IMR-90 (cell line): ENCODE data around the gene FAM124A. TPM values are rescaled to one million over a fixed set of nuclear protein-coding genes. Genes with fewer than 3 reads are reported as not detected.

Source experiments
- ATAC-seq: fragments of 200-7000 bp; cut with Tn5 transposase; 2 replicates; pipeline ENCODE4 v1.9.1; 2020; ENCODE audit warnings: low read depth, mild to moderate bottlenecking, moderate library complexity
- BruUV-seq: library from RNA; stranded (reverse); fragments of 400-500 nt; replicated peaks from 2 replicates; lab custom pipeline; 2021; lab: Mats Ljungman, UMichigan
- CTCF ChIA-PET: fragments of 300-600 bp; formaldehyde crosslinking; extraction: SDS; loops from one replicate; lab custom pipeline; 2021; ENCODE audit warnings: antibody characterized with exemption; lab: Yijun Ruan, JAX
- POLR2A ChIA-PET: fragments of 300-600 bp; sonication (Branson Sonifier 250); formaldehyde crosslinking; loops from one replicate; lab custom pipeline; 2022; ENCODE audit warnings: antibody characterized with exemption; ENCODE audit not compliant: unreplicated experiment; lab: Charles Lee
- DNase-seq: peaks from one replicate; pipeline ENCODE4 v3.0.0; 2013
- H2AFZ ChIP-seq: replicated peaks from 2 replicates; pipeline ENCODE3; 2013; ENCODE audit warnings: low read length, mild to moderate bottlenecking; ENCODE audit not compliant: poor library complexity
- H2AK5ac ChIP-seq: 2 replicates; pipeline ENCODE4 v1.6.1; 2013; ENCODE audit warnings: low read depth, low read length, inconsistent platforms
- H2AK9ac ChIP-seq: replicated peaks from 2 replicates; pipeline ENCODE3; 2013; ENCODE audit warnings: mild to moderate bottlenecking, low read depth, low read length, moderate library complexity; ENCODE audit not compliant: poor library complexity
- H2BK120ac ChIP-seq: 2 replicates; pipeline ENCODE4 v1.6.1; 2013; ENCODE audit warnings: low read depth, low read length, inconsistent platforms
- H2BK15ac ChIP-seq: 3 replicates; pipeline ENCODE4 v1.6.1; 2013; ENCODE audit warnings: low read depth, low read length, inconsistent platforms
- H2BK20ac ChIP-seq: 2 replicates; pipeline ENCODE4 v1.6.1; 2013; ENCODE audit warnings: low read depth, mild to moderate bottlenecking, inconsistent platforms, low read length, moderate library complexity
- H2BK5ac ChIP-seq: 2 replicates; pipeline ENCODE4 v1.6.1; 2013; ENCODE audit warnings: mild to moderate bottlenecking, low read depth, low read length, inconsistent platforms; ENCODE audit not compliant: poor library complexity, severe bottlenecking
- H3K14ac ChIP-seq: replicated peaks from 2 replicates; pipeline ENCODE4 v1.6.1; 2013; ENCODE audit warnings: low read depth, low read length, inconsistent platforms
- H3K18ac ChIP-seq: 2 replicates; pipeline ENCODE4 v1.6.1; 2013; ENCODE audit warnings: low read depth, low read length, control low read depth
- H3K23ac ChIP-seq: 2 replicates; pipeline ENCODE4 v1.6.1; 2013; ENCODE audit warnings: low read depth, low read length, inconsistent platforms
- H3K27ac ChIP-seq: 2 replicates; pipeline ENCODE4 v1.5.1; 2013; ENCODE audit warnings: mild to moderate bottlenecking, control low read depth, low read length; ENCODE audit not compliant: insufficient read depth
- H3K27me3 ChIP-seq: 2 replicates; pipeline ENCODE4 v1.6.1; 2013; ENCODE audit warnings: low read length; ENCODE audit not compliant: control insufficient read depth, insufficient read depth
- H3K36me3 ChIP-seq: 2 replicates; pipeline ENCODE4 v1.6.1; 2013; ENCODE audit warnings: low read length, mixed read lengths; ENCODE audit not compliant: control insufficient read depth, insufficient read depth
- H3K4ac ChIP-seq: 2 replicates; pipeline ENCODE4 v1.6.1; 2013; ENCODE audit warnings: low read depth, low read length, inconsistent platforms
- H3K4me1 ChIP-seq: 2 replicates; pipeline ENCODE4 v1.6.1; 2013; ENCODE audit warnings: low read length, mixed read lengths; ENCODE audit not compliant: control insufficient read depth, insufficient read depth
- H3K4me2 ChIP-seq: 2 replicates; pipeline ENCODE4 v1.6.1; 2013; ENCODE audit warnings: low read depth, mild to moderate bottlenecking, control low read depth, low read length, moderate library complexity
- H3K4me3 ChIP-seq: 2 replicates; pipeline ENCODE4 v1.5.1; 2013; ENCODE audit warnings: low read depth, mild to moderate bottlenecking, control low read depth, low read length, moderate library complexity; ENCODE audit not compliant: insufficient read depth
- H3K56ac ChIP-seq: 2 replicates; pipeline ENCODE4 v1.6.1; 2013; ENCODE audit warnings: low read length, inconsistent platforms; ENCODE audit not compliant: insufficient read depth; ENCODE audit errors: extremely low read depth
- H3K79me1 ChIP-seq, 2 experiments: 2 replicates each; pipeline ENCODE4 v1.6.1; 2013; ENCODE audit warnings: low read length in 2 of 2, inconsistent platforms in 1 of 2, low read depth in 1 of 2
- H3K9ac ChIP-seq: 2 replicates; pipeline ENCODE4 v1.6.1; 2013; ENCODE audit warnings: low read depth, low read length, control low read depth
- H3K9me1 ChIP-seq: 2 replicates; pipeline ENCODE4 v1.6.1; 2013; ENCODE audit warnings: low read length, inconsistent platforms; ENCODE audit not compliant: insufficient read depth
- H3K9me3 ChIP-seq: 2 replicates; pipeline ENCODE4 v1.6.1; 2013; ENCODE audit warnings: low read length; ENCODE audit not compliant: control insufficient read depth, insufficient read depth
- H4K20me1 ChIP-seq: 2 replicates; pipeline ENCODE4 v1.6.1; 2013; ENCODE audit warnings: low read length, inconsistent platforms; ENCODE audit not compliant: insufficient read depth
- H4K5ac ChIP-seq: 2 replicates; pipeline ENCODE4 v1.6.1; 2013; ENCODE audit warnings: mild to moderate bottlenecking, low read depth, low read length, control low read depth
- H4K8ac ChIP-seq, 2 experiments: 2 replicates each; pipeline ENCODE4 v1.6.1; 2013; ENCODE audit warnings: low read depth in 2 of 2, low read length in 2 of 2, control low read depth in 1 of 2, inconsistent platforms in 1 of 2
- H4K91ac ChIP-seq: 2 replicates; pipeline ENCODE4 v1.6.1; 2013; ENCODE audit warnings: low read depth, low read length, inconsistent platforms; ENCODE audit not compliant: insufficient read depth
- BHLHE40 ChIP-seq: fragments of 150-350 bp; IDR thresholded peaks from 2 replicates; pipeline ENCODE4 v1.6.1; 2016; ENCODE audit warnings: mild to moderate bottlenecking, low read depth, low read length
- CEBPB ChIP-seq: IDR thresholded peaks from 2 replicates; pipeline ENCODE4 v1.6.1; 2012; ENCODE audit warnings: low read depth, low read length, improper control_type of control experiment
- CHD1 ChIP-seq: IDR thresholded peaks from 2 replicates; pipeline ENCODE4 v1.6.1; 2012; ENCODE audit warnings: low read depth, low read length, improper control_type of control experiment
- FOS ChIP-seq: fragments of 150-350 bp; IDR thresholded peaks from 2 replicates; pipeline ENCODE4 v1.6.1; 2016; ENCODE audit warnings: low read depth, low read length
- MAFK ChIP-seq: IDR thresholded peaks from 2 replicates; pipeline ENCODE4 v1.6.1; 2012; ENCODE audit warnings: low read depth, low read length, improper control_type of control experiment
- MAZ ChIP-seq: IDR thresholded peaks from 2 replicates; pipeline ENCODE4 v1.6.1; 2012; ENCODE audit warnings: low read depth, mild to moderate bottlenecking, low read length, improper control_type of control experiment, moderate library complexity, borderline replicate concordance
- MXI1 ChIP-seq: IDR thresholded peaks from 2 replicates; pipeline ENCODE4 v1.6.1; 2012; ENCODE audit warnings: low read depth, mild to moderate bottlenecking, low read length, moderate library complexity, borderline replicate concordance
- NFE2L2 ChIP-seq: fragments of 150-350 bp; IDR thresholded peaks from 2 replicates; pipeline ENCODE4 v1.6.1; 2016; ENCODE audit warnings: low read depth, mild to moderate bottlenecking, low read length
- POLR2A ChIP-seq: IDR thresholded peaks from 2 replicates; pipeline ENCODE4 v1.6.1; 2012; ENCODE audit warnings: mild to moderate bottlenecking, low read depth, low read length
- RAD21 ChIP-seq: IDR thresholded peaks from 2 replicates; pipeline ENCODE4 v1.6.1; 2012; ENCODE audit warnings: low read length, improper control_type of control experiment
- RCOR1 ChIP-seq: IDR thresholded peaks from 2 replicates; pipeline ENCODE4 v1.6.1; 2012; ENCODE audit warnings: mild to moderate bottlenecking, low read length, improper control_type of control experiment; ENCODE audit not compliant: insufficient replicate concordance
- RFX5 ChIP-seq: IDR thresholded peaks from 2 replicates; pipeline ENCODE4 v1.8.0; 2012; ENCODE audit warnings: low read depth, mild to moderate bottlenecking, low read length, moderate library complexity
- SMC3 ChIP-seq: fragments of 150-350 bp; IDR thresholded peaks from 2 replicates; pipeline ENCODE4 v1.6.1; 2016; ENCODE audit warnings: low read depth, mild to moderate bottlenecking, antibody characterized with exemption, low read length, moderate library complexity
- dilution Hi-C: fragments of 300-500 bp; cut with HindIII; formaldehyde crosslinking; loops from one replicate; pipeline ENCODE4 v1.14.3; 2018; ENCODE audit warnings: low sequenced_read_pairs; ENCODE audit not compliant: unreplicated experiment
- in situ Hi-C: fragments of 300-500 bp; cut with MboI; formaldehyde crosslinking; loops from 3 replicates; pipeline ENCODE4 v1.14.3; 2019; ENCODE audit warnings: low sequenced_read_pairs, inconsistent platforms, mixed read lengths
- intact Hi-C: fragments of 100-400 bp; cut with micrococcal nuclease; formaldehyde crosslinking; loops from 2 replicates; pipeline ENCODE4 v1.10.0; 2022
- polyA plus RNA-seq, 3 experiments: library from polyadenylated mRNA; depleted of rRNA; stranded (reverse); fragments of >200 nt; gene quantifications; 2 replicates each; pipeline ENCODE4 v1.2.3, GENCODE V29; 2012; ENCODE audit warnings: low replicate concordance in 1 of 3
- total RNA-seq: library from RNA; depleted of rRNA; stranded (reverse); fragments of >200 nt; gene quantifications from 2 replicates; pipeline ENCODE4 v1.2.3, GENCODE V29; 2012
- TF ChIP-seq, protein P1 (sequence below): fragments of 150-350 bp; IDR thresholded peaks from 2 replicates; pipeline ENCODE4 v1.6.1; 2016; ENCODE audit warnings: low read depth, mild to moderate bottlenecking, low read length, moderate library complexity, borderline replicate concordance
- TF ChIP-seq, protein P2 (sequence below): conservative IDR thresholded peaks from 2 replicates; pipeline ENCODE4 v1.5.1; 2012; ENCODE audit warnings: mild to moderate bottlenecking, low read depth, low read length, improper control_type of control experiment
- TF ChIP-seq, protein P3 (sequence below): fragments of 150-350 bp; IDR thresholded peaks from 2 replicates; pipeline ENCODE4 v1.6.1; 2017; ENCODE audit warnings: mild to moderate bottlenecking, antibody characterized with exemption, low read length, low read depth

Gene FAM124A
- total and polyA plus RNA-seq, 2 of the 4 experiments (the other 2 are of a cell fraction) = 0.03 TPM; not detected in 1

DNA sequence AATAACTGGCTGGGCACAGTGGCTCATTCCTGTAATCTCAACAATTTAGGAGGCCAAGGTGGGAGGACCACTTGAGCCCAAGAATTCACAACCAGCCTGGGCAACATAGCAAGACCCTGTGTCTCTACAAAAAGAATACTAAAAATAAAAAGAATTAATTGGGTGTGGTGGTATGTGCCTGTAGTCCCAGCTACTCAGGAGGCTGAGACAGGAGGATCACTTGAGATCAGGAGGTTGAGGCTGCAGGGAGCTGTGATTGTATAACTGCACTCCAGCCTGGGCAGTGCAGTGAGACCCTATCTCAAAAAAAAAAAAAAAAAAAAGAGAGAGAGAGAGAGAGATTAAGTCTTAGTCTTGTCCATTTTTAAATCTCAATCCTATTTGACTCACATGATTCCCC lies 81.7 kb downstream of the FAM124A start:
- Histone ChIP-seq H4K5ac (no peak overlapping the region), H3K36me3 (no peaks in the 10 kb centered on the region), H3K4me1 (0 out of 2 replicates have a peak, but pooled peaks cover 2% of the 10 kb centered on the region), H3K27ac (no peak overlapping the region), H2BK120ac (no peak overlapping the region), H2AK5ac (no peak overlapping the region), H3K79me1 (no peaks in the 10 kb centered on the region), H2BK5ac (no peak overlapping the region), H2BK20ac (no peak overlapping the region), H3K9me1 (no peaks in the 10 kb centered on the region; the same call in 1 of the 2 replicates), H3K23ac (no peak overlapping the region), H3K14ac (no peak overlapping the region), H3K4me2 (no peak overlapping the region), H3K9me3 (no peaks in the 10 kb centered on the region), H2AK9ac (no peak overlapping the region), H4K20me1 (no peaks in the 10 kb centered on the region), H2AFZ (no peak overlapping the region), H4K8ac (no peak overlapping the region), H3K4me3 (no peak overlapping the region), H2BK15ac (no peak overlapping the region), H4K91ac (no peak overlapping the region), H3K4ac (no peak overlapping the region), H3K27me3 (peaks cover 25% of the 10 kb centered on the region), H3K18ac (no peak overlapping the region), H3K56ac (no peak overlapping the region), H3K9ac (no peak overlapping the region)
- TF ChIP-seq, protein P1, sequence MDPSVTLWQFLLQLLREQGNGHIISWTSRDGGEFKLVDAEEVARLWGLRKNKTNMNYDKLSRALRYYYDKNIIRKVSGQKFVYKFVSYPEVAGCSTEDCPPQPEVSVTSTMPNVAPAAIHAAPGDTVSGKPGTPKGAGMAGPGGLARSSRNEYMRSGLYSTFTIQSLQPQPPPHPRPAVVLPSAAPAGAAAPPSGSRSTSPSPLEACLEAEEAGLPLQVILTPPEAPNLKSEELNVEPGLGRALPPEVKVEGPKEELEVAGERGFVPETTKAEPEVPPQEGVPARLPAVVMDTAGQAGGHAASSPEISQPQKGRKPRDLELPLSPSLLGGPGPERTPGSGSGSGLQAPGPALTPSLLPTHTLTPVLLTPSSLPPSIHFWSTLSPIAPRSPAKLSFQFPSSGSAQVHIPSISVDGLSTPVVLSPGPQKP = no peak
- TF ChIP-seq MXI1 (no peak), RCOR1 (no peak), SMC3 (no peak), POLR2A (no peak), CHD1 (no peak), FOS (no peak), NFE2L2 (no peak), MAZ (no peak), BHLHE40 (no peak), MAFK (no peak), CEBPB (no peak), RAD21 (no peak), RFX5 (no peak)
- TF ChIP-seq, protein P2, sequence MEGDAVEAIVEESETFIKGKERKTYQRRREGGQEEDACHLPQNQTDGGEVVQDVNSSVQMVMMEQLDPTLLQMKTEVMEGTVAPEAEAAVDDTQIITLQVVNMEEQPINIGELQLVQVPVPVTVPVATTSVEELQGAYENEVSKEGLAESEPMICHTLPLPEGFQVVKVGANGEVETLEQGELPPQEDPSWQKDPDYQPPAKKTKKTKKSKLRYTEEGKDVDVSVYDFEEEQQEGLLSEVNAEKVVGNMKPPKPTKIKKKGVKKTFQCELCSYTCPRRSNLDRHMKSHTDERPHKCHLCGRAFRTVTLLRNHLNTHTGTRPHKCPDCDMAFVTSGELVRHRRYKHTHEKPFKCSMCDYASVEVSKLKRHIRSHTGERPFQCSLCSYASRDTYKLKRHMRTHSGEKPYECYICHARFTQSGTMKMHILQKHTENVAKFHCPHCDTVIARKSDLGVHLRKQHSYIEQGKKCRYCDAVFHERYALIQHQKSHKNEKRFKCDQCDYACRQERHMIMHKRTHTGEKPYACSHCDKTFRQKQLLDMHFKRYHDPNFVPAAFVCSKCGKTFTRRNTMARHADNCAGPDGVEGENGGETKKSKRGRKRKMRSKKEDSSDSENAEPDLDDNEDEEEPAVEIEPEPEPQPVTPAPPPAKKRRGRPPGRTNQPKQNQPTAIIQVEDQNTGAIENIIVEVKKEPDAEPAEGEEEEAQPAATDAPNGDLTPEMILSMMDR = no peak
- TF ChIP-seq, protein P3, sequence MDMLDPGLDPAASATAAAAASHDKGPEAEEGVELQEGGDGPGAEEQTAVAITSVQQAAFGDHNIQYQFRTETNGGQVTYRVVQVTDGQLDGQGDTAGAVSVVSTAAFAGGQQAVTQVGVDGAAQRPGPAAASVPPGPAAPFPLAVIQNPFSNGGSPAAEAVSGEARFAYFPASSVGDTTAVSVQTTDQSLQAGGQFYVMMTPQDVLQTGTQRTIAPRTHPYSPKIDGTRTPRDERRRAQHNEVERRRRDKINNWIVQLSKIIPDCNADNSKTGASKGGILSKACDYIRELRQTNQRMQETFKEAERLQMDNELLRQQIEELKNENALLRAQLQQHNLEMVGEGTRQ = no peak
- ATAC-seq (no peak), DNase-seq (no peak)
- no TSS peak for BruUV-seq
- intact Hi-C loops (no loop called here), in situ Hi-C loops (no loop called here), dilution Hi-C loops (no loop called here)
- ChIA-PET CTCF (interaction anchor here (1.3 kb wide), 1 partner anchor 18 kb away, joined by 3 read pairs; no protein-coding TSS in a partner anchor), POLR2A (no interaction called here)
